Measurements from ENCODE around the gene KDELR1. TPM values are rescaled to one million over a fixed set of nuclear protein-coding genes. Genes with fewer than 3 reads are reported as not detected.
A peak's percentile ranks its signal among the peaks of the same experiment; 100 is the strongest.

KDELR1 gene
- total and polyA plus RNA-seq, 9 of the 15 experiments (the other 6 are each of a cell fraction or from before 2014, with no cell fraction given), result 6.1 to 165 (median 58.5) TPM

DNA sequence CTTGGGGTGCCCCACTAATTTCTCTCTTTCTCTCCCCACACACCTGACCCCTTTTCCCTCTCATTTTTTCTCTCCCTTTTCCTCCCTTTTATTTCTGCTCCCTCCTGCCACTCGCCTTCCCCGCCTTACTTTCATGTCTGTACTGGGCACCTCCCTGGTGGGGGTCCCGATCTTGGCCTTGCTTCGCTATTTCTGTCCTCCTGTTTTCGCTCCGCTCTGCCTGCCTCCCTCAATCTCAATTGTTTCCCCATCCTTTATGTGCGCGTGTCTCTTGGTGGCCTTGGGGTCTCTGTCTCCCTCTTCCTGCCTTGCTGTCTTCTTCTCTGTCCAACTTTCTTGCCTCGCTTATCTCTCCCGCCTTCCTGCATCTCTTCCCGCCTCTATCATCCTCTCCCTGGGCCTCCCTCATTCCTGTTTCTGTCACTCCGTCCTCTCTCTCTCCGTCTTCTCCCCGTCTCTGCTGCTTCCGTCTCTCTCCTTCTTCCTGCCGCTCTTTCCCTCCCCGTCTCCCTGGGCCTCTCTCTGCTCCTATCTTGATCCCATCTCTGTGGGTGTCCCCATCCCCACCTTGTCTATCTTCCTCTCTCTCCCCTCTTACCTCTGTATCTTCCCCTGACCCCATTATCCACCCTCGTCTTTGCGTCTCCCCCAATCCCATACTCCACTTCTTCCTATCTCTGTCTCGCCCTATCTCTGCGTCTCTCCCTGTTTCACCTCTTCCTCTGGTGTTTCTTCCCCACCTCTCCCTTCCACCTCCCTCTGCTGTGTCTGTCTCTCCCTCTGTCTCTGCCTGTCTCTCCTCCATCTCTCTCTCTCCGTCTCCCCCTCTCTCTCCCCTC is 6.1 kb upstream of the KDELR1 start (continued):
- TF ChIP-seq POLR2B (IDR thresholded peaks at IDR 0.05; ENCODE audit: low read depth, partially characterized antibody) (peak; percentile 69), ADNP (tag; IDR thresholded peaks at IDR 0.05) (no peak), COPS2 (conservative IDR thresholded peaks at IDR 0.05) (no peak), CREM (IDR thresholded peaks at IDR 0.05; ENCODE audit: low read depth) (no peak)
- TF ChIP-seq, protein P1, sequence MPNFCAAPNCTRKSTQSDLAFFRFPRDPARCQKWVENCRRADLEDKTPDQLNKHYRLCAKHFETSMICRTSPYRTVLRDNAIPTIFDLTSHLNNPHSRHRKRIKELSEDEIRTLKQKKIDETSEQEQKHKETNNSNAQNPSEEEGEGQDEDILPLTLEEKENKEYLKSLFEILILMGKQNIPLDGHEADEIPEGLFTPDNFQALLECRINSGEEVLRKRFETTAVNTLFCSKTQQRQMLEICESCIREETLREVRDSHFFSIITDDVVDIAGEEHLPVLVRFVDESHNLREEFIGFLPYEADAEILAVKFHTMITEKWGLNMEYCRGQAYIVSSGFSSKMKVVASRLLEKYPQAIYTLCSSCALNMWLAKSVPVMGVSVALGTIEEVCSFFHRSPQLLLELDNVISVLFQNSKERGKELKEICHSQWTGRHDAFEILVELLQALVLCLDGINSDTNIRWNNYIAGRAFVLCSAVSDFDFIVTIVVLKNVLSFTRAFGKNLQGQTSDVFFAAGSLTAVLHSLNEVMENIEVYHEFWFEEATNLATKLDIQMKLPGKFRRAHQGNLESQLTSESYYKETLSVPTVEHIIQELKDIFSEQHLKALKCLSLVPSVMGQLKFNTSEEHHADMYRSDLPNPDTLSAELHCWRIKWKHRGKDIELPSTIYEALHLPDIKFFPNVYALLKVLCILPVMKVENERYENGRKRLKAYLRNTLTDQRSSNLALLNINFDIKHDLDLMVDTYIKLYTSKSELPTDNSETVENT (CRISPR knock-in tag; IDR thresholded peaks at IDR 0.05), result no peak

GRCh38 chr19:48396824-48397176 is 5.4 kb upstream of the KDELR1 start:
- no peak for FAIRE-seq
- Histone ChIP-seq H3K9me1 (ENCODE audit: control insufficient read depth, insufficient read depth, low read length) (no peaks in the 10 kb centered on the region), H3K9me3 (replicated peaks; ENCODE audit: control insufficient read depth, insufficient read depth, low read depth, low read length) (no peaks in the 10 kb centered on the region), H3K27me3 (ENCODE audit: control insufficient read depth in 2 of 2, insufficient read depth in 2 of 2, low read length in 2 of 2) (no peaks in the 10 kb centered on the region), H3K79me2 (ENCODE audit: control insufficient read depth, insufficient read depth, low read length) (peaks cover 37% of the 10 kb centered on the region), H2AFZ (ENCODE audit: low read depth, low read length) (no peak overlapping the region), H3K4me3 (no peak overlapping the region), H3K27ac (ENCODE audit: extremely low read depth, low read depth, low read length) (no peak overlapping the region), H4K20me1 (replicated peaks; ENCODE audit: control insufficient read depth, insufficient read depth, low read length) (peaks cover 10% of the 10 kb centered on the region), H3K9ac (ENCODE audit: insufficient read depth in 1 of 2, low read depth in 2 of 2, low read length in 2 of 2) (peak overlapping the region in 1 of 2 experiments; percentile 96; a peak in 3 of 4 replicates), H3K4me1 (replicated peaks in 1 of 2; ENCODE audit: control insufficient read depth in 2 of 2, insufficient read depth in 2 of 2, low read length in 2 of 2) (peaks cover 39 to 83% of the 10 kb centered on the region in 2 experiments), H3K36me3 (ENCODE audit: control insufficient read depth, insufficient read depth, low read length) (peaks cover 4% of the 10 kb centered on the region; the same call in 2 of the 3 replicates), H3K4me2 (ENCODE audit: insufficient read depth, low read length) (peak overlapping the region; percentile 97; the same call in 1 of the 2 replicates)
- no peak for DNase-seq (ENCODE audit: extremely low read depth in 1 of 4, low spot score in 3 of 4)
- BruUV-seq (replicated peaks), result no TSS peak
- ATAC-seq, result no peak
- intact Hi-C loops (cut with micrococcal nuclease), result loop anchor here (10.0 kb wide), 2 partner anchors 72 to 98 kb away; partner anchors contain the start of gene EMP3
- ChIA-PET POLR2A (no interaction called here), CTCF (ENCODE audit: low intra/inter-chr PET ratio) (no interaction called here)
- in situ Hi-C loops (cut with MboI), result no loop called here
- WGBS (ENCODE audit: insufficient coverage, low coverage, missing lambda C conversion rate), result no CpG with 5 or more reads among the region's 2 CpGs
- TF ChIP-seq NFIC (IDR thresholded peaks at IDR 0.05), result peak; percentile 20; the same call in 1 of the 2 replicates
- TF ChIP-seq ZBTB7A (IDR thresholded peaks at IDR 0.05; ENCODE audit: borderline replicate concordance, control insufficient read depth, low read depth, low read length), result 0 out of 2 replicates have a peak, but pooled peaks have one; percentile 15
- TF ChIP-seq RFX1 (IDR thresholded peaks at IDR 0.05), result no peak

All from K562 (cell line).